Stomach (tissue), 9 donors: ENCODE results near the gene RPGR. TPM values are rescaled to one million over a fixed set of nuclear protein-coding genes. Genes with fewer than 3 reads are reported as not detected.

Source experiments
- DNase-seq, 2 donors: peaks; one replicate each; pipeline versions ENCODE4 v3.0.0 to v3.0.0-alpha.2; 2013 to 2019
- H3K27ac ChIP-seq, 5 donors: fragments of 200-600 bp in 4 of 5; sonication (generic) in 4 of 5; one replicate each; pipeline ENCODE4 v1.5.1; 2013 to 2019; ENCODE audit warnings: mild to moderate bottlenecking in 1 of 5, moderate library complexity in 1 of 5
- H3K27me3 ChIP-seq, 3 donors: fragments of 200-600 bp; sonication (generic); one replicate each; pipeline ENCODE4 v1.5.1; 2017 to 2019; ENCODE audit warnings: mixed run types in 1 of 3
- H3K36me3 ChIP-seq, 4 donors: fragments of 200-600 bp; sonication (generic); 1 replicate in 3 of 4; 2 replicates in 1 of 4; pipeline ENCODE4 v1.5.1; 2016 to 2019
- H3K4me1 ChIP-seq, 4 donors: fragments of 200-600 bp; sonication (generic); one replicate each; pipeline ENCODE4 v1.5.1; 2016 to 2019
- H3K4me3 ChIP-seq, 4 donors: fragments of 200-600 bp; sonication (generic) in 3 of 4; one replicate each; pipeline ENCODE4 v1.5.1; 2016 to 2019; ENCODE audit warnings: mild to moderate bottlenecking in 1 of 4
- H3K9me3 ChIP-seq, 4 donors: fragments of 200-600 bp; sonication (generic); one replicate each; pipeline ENCODE4 v1.5.1; 2016 to 2019
- CTCF ChIP-seq, 7 experiments: fragments of 450-650 bp in 4 of 7; fragments of 200-600 bp in 3 of 7; sonication (generic) in 3 of 7; IDR thresholded peaks; one replicate each; pipeline ENCODE4 v1.5.1; 2016 to 2019; ENCODE audit warnings: antibody characterized with exemption in 7 of 7, control low read depth in 2 of 7, mild to moderate bottlenecking in 1 of 7
- EP300 ChIP-seq: sonication (generic); formaldehyde crosslinking; IDR thresholded peaks from one replicate; pipeline ENCODE4 v1.6.1; 2017; ENCODE audit warnings: antibody characterized with exemption
- POLR2A ChIP-seq, 4 donors: fragments of 450-650 bp; IDR thresholded peaks; one replicate each; pipeline ENCODE4 v1.6.1; 2016; ENCODE audit warnings: antibody characterized with exemption in 4 of 4, control low read depth in 2 of 4, mild to moderate bottlenecking in 1 of 4, moderate library complexity in 1 of 4
- POLR2AphosphoS5 ChIP-seq, 3 donors: sonication (generic); formaldehyde crosslinking; IDR thresholded peaks; one replicate each; pipeline ENCODE4 v1.6.1; 2016; ENCODE audit warnings: antibody characterized with exemption in 3 of 3
- WGBS, 5 donors: extraction: QIAGEN DNeasy Blood & Tissue Kit in 3 of 5; methylation state at CpG; one replicate each; pipeline versions ENCODE4 v1.1.5 to v1.1.7; 2013 to 2018; 5-methylcytosine and 5-hydroxymethylcytosine counted together
- intact Hi-C: fragments of 100-400 bp; cut with DNase I; formaldehyde crosslinking; loops from one replicate; pipeline ENCODE4 v1.15.1; 2023; ENCODE audit warnings: low total_unique reads
- polyA plus RNA-seq, 3 donors: library from polyadenylated mRNA; stranded (reverse); fragments of 200-250 nt; gene quantifications; one replicate each; pipeline ENCODE4 v1.2.3, GENCODE V29; 2013
- total RNA-seq, 5 donors: library from RNA; depleted of rRNA; stranded (reverse); fragments of >200 nt; gene quantifications; one replicate each; pipeline versions ENCODE4 v1.1.0 to v1.2.3, GENCODE V29; 2014 to 2016
- donor health status: healthy with polysubstance abuse.
- donor health status: Bipolar disorder and iron deficiency.
- donor health status: healthy.

Gene RPGR
- total and polyA plus RNA-seq, 8 donors, result 1.3 to 97.3 (median 10.7) TPM

DNA sequence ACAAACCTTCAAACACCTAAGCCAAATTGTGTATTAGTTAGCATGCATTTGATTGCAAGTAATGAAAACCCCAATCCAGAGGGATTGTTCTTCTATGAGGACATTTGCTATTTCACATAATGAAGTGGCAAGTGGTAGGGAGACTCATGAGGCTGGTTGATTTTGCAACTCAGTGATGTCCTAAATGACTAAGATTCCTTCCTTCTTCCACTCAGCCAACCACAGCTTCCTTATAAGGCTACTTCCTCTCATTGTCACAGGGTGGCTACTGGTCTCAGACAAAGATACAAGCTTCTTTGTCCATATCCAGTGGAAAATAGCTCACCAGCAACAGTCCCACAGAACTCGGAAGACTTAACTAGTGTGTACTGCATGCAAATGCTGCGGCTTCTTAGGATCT lies 19.8 kb upstream of the RPGR start:
- no peaks in the 10 kb centered on the region for H3K4me1 ChIP-seq
- H3K27ac ChIP-seq, result no peak overlapping the region
- peaks cover 0 to 7% (median 0%) of the 10 kb centered on the region in 3 donors for H3K27me3 ChIP-seq
- no peaks in the 10 kb centered on the region for H3K36me3 ChIP-seq
- DNase-seq, result peak in 1 of 2 donors; percentile 21
- TF ChIP-seq CTCF (IDR thresholded peaks at IDR 0.05) (no peak), POLR2A (IDR thresholded peaks at IDR 0.05) (no peak), POLR2AphosphoS5 (IDR thresholded peaks at IDR 0.05) (no peak), EP300 (no peak)
- H3K4me3 ChIP-seq, result no peak overlapping the region
- intact Hi-C loops, result no loop called here
- no peaks in the 10 kb centered on the region for H3K9me3 ChIP-seq
- WGBS, 5 donors, result 74 to 88% (median 82%) methylated on average over 2 of the region's 2 CpGs

GRCh38 chrX:38346150-38346549 lies 18.8 kb upstream of the RPGR start:
- Histone ChIP-seq H3K36me3 (no peaks in the 10 kb centered on the region), H3K4me3 (no peak overlapping the region), H3K27ac (no peak overlapping the region), H3K4me1 (no peaks in the 10 kb centered on the region), H3K9me3 (no peaks in the 10 kb centered on the region), H3K27me3 (peaks cover 0 to under 1% (median 0%) of the 10 kb centered on the region in 3 donors)
- no peak for DNase-seq
- WGBS, 5 donors, result 20 to 66% (median 42%) methylated on average over 4 to 5 of the region's 5 CpGs
- TF ChIP-seq POLR2A (IDR thresholded peaks at IDR 0.05), result no peak
- no peak for TF ChIP-seq EP300
- TF ChIP-seq POLR2AphosphoS5 (IDR thresholded peaks at IDR 0.05), result no peak
- TF ChIP-seq CTCF (IDR thresholded peaks at IDR 0.05), result no peak
- intact Hi-C loops, result no loop called here

DNA sequence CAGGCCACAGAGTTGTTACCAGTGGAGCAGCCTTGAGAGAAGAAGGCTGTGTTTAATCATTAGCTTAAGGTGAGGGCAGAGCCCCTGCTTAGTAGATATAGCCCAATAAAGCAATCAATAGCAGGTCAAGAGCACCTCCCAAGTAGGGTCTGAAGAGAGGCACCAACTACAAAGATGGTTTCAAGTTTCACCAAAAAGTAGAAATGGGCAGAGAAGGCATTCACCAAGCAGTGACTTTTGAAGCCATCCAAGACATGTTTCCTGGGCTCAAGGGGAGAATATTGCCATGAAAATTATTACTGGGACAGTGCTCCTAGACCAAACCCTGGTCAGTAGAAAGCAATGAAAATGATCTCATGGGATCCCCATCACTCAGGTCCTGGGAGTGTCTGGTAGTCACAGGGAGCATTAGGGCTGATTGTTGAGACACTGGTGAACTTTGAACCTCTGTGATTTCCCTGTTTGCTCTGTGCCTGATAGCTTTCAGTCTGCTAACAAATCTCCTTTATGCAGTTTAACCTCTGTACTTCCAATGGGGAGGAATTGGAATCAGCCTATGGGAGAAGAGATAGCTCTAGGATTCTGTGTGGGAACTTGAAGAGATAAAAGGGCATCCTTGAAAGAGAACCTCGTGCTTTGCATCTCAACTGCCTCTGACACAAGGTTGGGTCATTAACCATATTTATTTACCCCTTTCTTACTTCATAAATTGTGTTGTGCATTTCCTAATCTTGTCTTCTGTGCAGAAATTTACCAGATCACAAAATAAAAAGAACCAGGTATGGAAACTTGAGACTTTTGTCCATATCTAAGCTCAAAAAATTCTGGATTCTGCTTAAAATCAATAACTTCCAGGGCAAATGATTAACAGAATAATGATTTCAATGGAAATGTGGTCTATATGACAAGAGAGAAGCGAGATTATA lies 15.8 kb upstream of the RPGR start:
- no peaks in the 10 kb centered on the region for H3K36me3 ChIP-seq
- H3K9me3 ChIP-seq, result no peaks in the 10 kb centered on the region
- no peak overlapping the region for H3K4me3 ChIP-seq
- TF ChIP-seq EP300, result no peak
- no peak for TF ChIP-seq POLR2A (IDR thresholded peaks at IDR 0.05)
- TF ChIP-seq CTCF (IDR thresholded peaks at IDR 0.05), result no peak
- peak in 1 of 3 donors; percentile 7 for TF ChIP-seq POLR2AphosphoS5 (IDR thresholded peaks at IDR 0.05)
- no peak overlapping the region for H3K27ac ChIP-seq
- intact Hi-C loops, result no loop called here
- peak in 1 of 2 donors; percentile 67 for DNase-seq
- no peaks in the 10 kb centered on the region for H3K27me3 ChIP-seq
- H3K4me1 ChIP-seq, result no peaks in the 10 kb centered on the region
- 30 to 72% (median 58%) methylated on average over 2 of the region's 2 CpGs for WGBS, 5 donors

- no peaks in the 10 kb centered on the region for H3K27me3 ChIP-seq
- H3K4me3 ChIP-seq, result no peak overlapping the region
- no peaks in the 10 kb centered on the region for H3K9me3 ChIP-seq
- no peak for DNase-seq
- 59 to 72% (median 64%) methylated on average over 3 of the region's 3 CpGs for WGBS, 5 donors
- H3K36me3 ChIP-seq, result no peaks in the 10 kb centered on the region
- intact Hi-C loops, result no loop called here
- TF ChIP-seq EP300 (no peak), CTCF (IDR thresholded peaks at IDR 0.05) (no peak), POLR2A (IDR thresholded peaks at IDR 0.05) (no peak), POLR2AphosphoS5 (IDR thresholded peaks at IDR 0.05) (no peak)
- no peaks in the 10 kb centered on the region for H3K4me1 ChIP-seq
- no peak overlapping the region for H3K27ac ChIP-seq
These were observed 14.1 kb upstream of the RPGR start for GRCh38 chrX:38341442-38341841.
